Heart right ventricle (tissue), 16 donors: ENCODE data around the gene BHLHE40. TPM values are rescaled to one million over a fixed set of nuclear protein-coding genes. Genes with fewer than 3 reads are reported as not detected.

Experiments used
- ATAC-seq, 8 donors: fragments of 200-7000 bp; cut with Tn5 transposase; one replicate each; pipeline ENCODE4 v1.9.1; 2020; ENCODE audit warnings: mild to moderate bottlenecking in 8 of 8, moderate library complexity in 8 of 8, moderate number of reproducible peaks in 1 of 8
- DNase-seq, 2 donors: peaks; one replicate each; pipeline ENCODE4 v3.0.0-alpha.2; 2020
- H3K27ac ChIP-seq, 10 donors: fragments of 200-600 bp; sonication (generic) in 2 of 10; one replicate each; pipeline versions ENCODE4 v1.5.0 to v1.8.0; 2020 to 2022; ENCODE audit warnings: mild to moderate bottlenecking in 3 of 10
- H3K27me3 ChIP-seq, 7 donors: fragments of 200-600 bp; one replicate each; pipeline ENCODE4 v1.8.0; 2021 to 2022; ENCODE audit warnings: mild to moderate bottlenecking in 2 of 7
- H3K36me3 ChIP-seq, 9 donors: fragments of 200-600 bp; sonication (generic) in 1 of 9; one replicate each; pipeline versions ENCODE4 v1.5.0 to v1.8.0; 2020 to 2022; ENCODE audit warnings: mild to moderate bottlenecking in 2 of 9
- H3K4me1 ChIP-seq, 9 donors: fragments of 200-600 bp; sonication (generic) in 1 of 9; one replicate each; pipeline versions ENCODE4 v1.5.0 to v1.8.0; 2020 to 2022; ENCODE audit warnings: mild to moderate bottlenecking in 4 of 9
- H3K4me3 ChIP-seq, 10 donors: fragments of 200-600 bp; sonication (generic) in 2 of 10; one replicate each; pipeline versions ENCODE4 v1.5.0 to v1.8.0; 2020 to 2022; ENCODE audit warnings: mild to moderate bottlenecking in 7 of 10, moderate library complexity in 2 of 10
- H3K9me3 ChIP-seq, 11 donors: fragments of 200-600 bp in 10 of 11; sonication (generic) in 2 of 11; one replicate each; pipeline versions ENCODE4 v1.5.0 to v1.8.0; 2013 to 2022; ENCODE audit warnings: mild to moderate bottlenecking in 2 of 11, control low read depth in 1 of 11, moderate library complexity in 1 of 11
- WGBS, 2 donors: extraction: QIAGEN DNeasy Blood & Tissue Kit; methylation state at CpG; one replicate each; pipeline ENCODE4 v1.1.7; 2013; ENCODE audit warnings: inconsistent platforms in 1 of 2; 5-methylcytosine and 5-hydroxymethylcytosine counted together
- intact Hi-C, 10 donors: fragments of 100-400 bp; cut with DNase I; formaldehyde crosslinking; loops; one replicate each; pipeline versions ENCODE4 v1.11.1 to v1.14.2; 2022
- polyA plus RNA-seq, 2 donors: library from polyadenylated mRNA; stranded (reverse); fragments of 200-250 nt; gene quantifications; one replicate each; pipeline ENCODE4 v1.2.3, GENCODE V29; 2013
- total RNA-seq, 10 donors: library from RNA; stranded (reverse); fragmentation: NEBNext Ultra II Directional in 3 of 10; extraction: Animal tissue kit (Norgen Biotek cat#: 25700) in 3 of 10; gene quantifications; one replicate each; pipeline versions ENCODE4 v1.2.1 to v1.2.4, GENCODE V29; 2021 to 2023
- TF ChIP-seq, protein P1 (sequence below), 9 donors: fragments of 200-600 bp; sonication (generic) in 2 of 9; IDR thresholded peaks; one replicate each; pipeline versions ENCODE4 v1.5.0 to v1.8.0; 2021 to 2022; ENCODE audit warnings: antibody characterized with exemption in 9 of 9, mild to moderate bottlenecking in 5 of 9, moderate library complexity in 1 of 9
- donor health status: Arrhythmogenic right ventricular cardiomyopathy.
- donor health status: ischemic (EF 13 %, LVEDD 7.1; RV severe dilation, severe dysfunction).
- donor health status: healthy with polysubstance abuse.
- donor health status: DM: no; HTN: yes; CAD: no.
- donor health status: DM: no; HTN: no; CAD: no.
- donor health status: ischemic (EF 25% LVEDD 6.9; RV normal size, moderate dysfunction).
- donor health status: ischemic (EF 25% LVEDD 5.7; RV mildly dilated, moderate dysfunction).
- donor health status: healthy.
- donor health status: DM: yes; HTN: yes; CAD: no.
- donor health status: Ischemic cardiomyopathy.
- donor health status: ischemic (EF 35%, LVEDD 5.7; RV mildly dilated, moderate dysfunction).
- donor health status: nonischemic (EF 11% LVEDD 7.7; RV severe dilation, severe dysfunction).
- donor health status: DM: yes; HTN: yes; CAD: no.
- donor health status: PGD.
- donor health status: ischemic (EF 29% LVEDD 5.4; RV normal size, mild dysfunction).
- donor health status: nonischemic (EF 23%, LVEDD 6.1; RV moderate dilation, normal function).

The BHLHE40 gene
- total and polyA plus RNA-seq, 12 donors, result 10.0 to 209 (median 49.7) TPM

DNA sequence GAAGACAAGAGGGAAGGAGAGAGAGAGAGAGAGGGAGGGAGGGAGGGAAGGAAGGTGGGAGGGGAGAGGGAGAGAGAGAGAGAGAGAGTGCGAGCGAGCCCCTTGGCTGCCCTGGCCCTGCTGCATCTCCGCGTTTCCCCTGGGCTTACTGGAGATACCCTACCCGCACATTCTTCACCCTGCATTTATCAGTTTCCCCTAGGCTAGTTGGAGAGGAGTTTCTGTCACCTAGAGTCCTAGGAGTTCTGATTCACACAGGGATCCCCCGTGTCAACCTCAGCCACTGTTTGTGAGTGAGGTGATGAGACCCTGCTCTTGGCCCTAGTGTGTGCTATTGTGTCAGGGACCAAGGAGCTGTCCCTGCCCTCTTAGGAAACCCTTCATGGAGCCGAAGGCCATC, 18.7 kb downstream of the BHLHE40 start:
- peaks cover 0 to 38% (median 10%) of the 10 kb centered on the region in 9 donors for H3K4me1 ChIP-seq
- no peak for ATAC-seq
- no peaks in the 10 kb centered on the region for H3K36me3 ChIP-seq
- TF ChIP-seq, protein P1, sequence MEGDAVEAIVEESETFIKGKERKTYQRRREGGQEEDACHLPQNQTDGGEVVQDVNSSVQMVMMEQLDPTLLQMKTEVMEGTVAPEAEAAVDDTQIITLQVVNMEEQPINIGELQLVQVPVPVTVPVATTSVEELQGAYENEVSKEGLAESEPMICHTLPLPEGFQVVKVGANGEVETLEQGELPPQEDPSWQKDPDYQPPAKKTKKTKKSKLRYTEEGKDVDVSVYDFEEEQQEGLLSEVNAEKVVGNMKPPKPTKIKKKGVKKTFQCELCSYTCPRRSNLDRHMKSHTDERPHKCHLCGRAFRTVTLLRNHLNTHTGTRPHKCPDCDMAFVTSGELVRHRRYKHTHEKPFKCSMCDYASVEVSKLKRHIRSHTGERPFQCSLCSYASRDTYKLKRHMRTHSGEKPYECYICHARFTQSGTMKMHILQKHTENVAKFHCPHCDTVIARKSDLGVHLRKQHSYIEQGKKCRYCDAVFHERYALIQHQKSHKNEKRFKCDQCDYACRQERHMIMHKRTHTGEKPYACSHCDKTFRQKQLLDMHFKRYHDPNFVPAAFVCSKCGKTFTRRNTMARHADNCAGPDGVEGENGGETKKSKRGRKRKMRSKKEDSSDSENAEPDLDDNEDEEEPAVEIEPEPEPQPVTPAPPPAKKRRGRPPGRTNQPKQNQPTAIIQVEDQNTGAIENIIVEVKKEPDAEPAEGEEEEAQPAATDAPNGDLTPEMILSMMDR (IDR thresholded peaks at IDR 0.05), result no peak
- H3K27me3 ChIP-seq, result no peaks in the 10 kb centered on the region
- no peak overlapping the region for H3K4me3 ChIP-seq
- no peak overlapping the region for H3K27ac ChIP-seq
- intact Hi-C loops, result no loop called here
- H3K9me3 ChIP-seq, result no peaks in the 10 kb centered on the region
- 77% methylated on average over 7 of the region's 7 CpGs for WGBS, 2 donors
- DNase-seq, result no peak

DNA sequence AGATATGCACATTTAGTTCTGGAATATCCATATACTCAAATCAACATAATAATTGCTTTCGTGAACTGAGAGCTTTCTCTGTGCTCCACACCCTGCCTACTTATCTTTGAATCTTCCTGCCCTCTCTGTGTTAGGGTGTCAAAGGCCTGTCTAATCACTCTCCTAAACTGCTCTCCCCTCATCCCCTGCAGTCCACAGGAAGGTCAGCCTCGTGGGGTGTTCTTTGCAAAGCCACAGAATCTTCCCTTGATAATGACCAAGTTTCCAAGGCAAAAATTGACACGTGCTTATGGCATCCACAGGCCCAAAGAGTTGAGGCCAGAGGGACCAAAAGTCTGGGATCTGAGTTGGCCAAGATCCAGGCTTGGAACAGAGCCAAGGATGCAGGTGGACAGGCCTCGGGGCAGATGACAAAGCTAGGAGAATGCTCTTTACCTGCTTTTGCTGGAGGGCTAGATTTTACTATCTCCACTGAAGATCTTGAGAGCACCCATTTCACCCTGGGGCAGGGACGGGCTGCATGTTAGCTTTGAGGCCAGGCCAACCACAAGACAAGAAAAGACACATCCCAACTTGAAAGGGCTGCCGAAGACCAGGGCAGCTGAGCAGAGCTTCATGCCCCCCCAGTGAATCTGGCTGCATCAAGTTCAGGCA, 20.4 kb downstream of the BHLHE40 start:
- Histone ChIP-seq H3K4me1 (peaks cover 0 to 23% (median 9%) of the 10 kb centered on the region in 9 donors), H3K27me3 (no peaks in the 10 kb centered on the region), H3K9me3 (no peaks in the 10 kb centered on the region), H3K36me3 (no peaks in the 10 kb centered on the region), H3K27ac (no peak overlapping the region), H3K4me3 (no peak overlapping the region)
- intact Hi-C loops, result no loop called here
- DNase-seq (no peak), ATAC-seq (no peak)
- 66 to 72% methylated on average over 6 of the region's 6 CpGs for WGBS, 2 donors
- TF ChIP-seq, protein P1 (IDR thresholded peaks at IDR 0.05), result no peak

DNA sequence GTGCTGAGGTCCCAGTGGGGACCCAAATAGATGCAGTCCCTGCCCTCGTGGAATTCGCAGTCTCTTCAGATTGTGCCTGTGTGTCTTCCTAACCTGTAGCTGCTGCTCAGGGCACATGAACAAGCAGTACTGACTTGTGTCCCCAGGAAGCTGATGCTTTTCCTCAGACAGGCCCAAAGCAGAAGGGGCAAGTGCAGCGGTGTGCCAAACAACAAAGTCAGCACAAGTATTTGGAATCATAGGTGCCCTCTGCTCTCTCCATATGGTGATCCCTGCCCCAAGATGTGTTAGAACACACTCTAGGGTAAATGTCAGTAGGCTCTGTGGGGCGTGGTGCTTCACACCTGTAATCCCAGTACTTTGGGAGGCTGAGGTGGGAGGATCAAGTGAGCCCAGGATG, 21.9 kb downstream of the BHLHE40 start:
- intact Hi-C loops, result no loop called here
- no peak overlapping the region for H3K4me3 ChIP-seq
- TF ChIP-seq, protein P1 (IDR thresholded peaks at IDR 0.05), result no peak
- no peaks in the 10 kb centered on the region for H3K36me3 ChIP-seq
- no peak for DNase-seq
- no peak for ATAC-seq
- H3K9me3 ChIP-seq, result no peaks in the 10 kb centered on the region
- whole genome bisulfite sequencing, 2 donors, result 98% methylated on average over 4 of the region's 4 CpGs
- no peaks in the 10 kb centered on the region for H3K27me3 ChIP-seq
- peaks cover 0 to 9% (median 0%) of the 10 kb centered on the region in 9 donors for H3K4me1 ChIP-seq
- no peak overlapping the region for H3K27ac ChIP-seq

DNA sequence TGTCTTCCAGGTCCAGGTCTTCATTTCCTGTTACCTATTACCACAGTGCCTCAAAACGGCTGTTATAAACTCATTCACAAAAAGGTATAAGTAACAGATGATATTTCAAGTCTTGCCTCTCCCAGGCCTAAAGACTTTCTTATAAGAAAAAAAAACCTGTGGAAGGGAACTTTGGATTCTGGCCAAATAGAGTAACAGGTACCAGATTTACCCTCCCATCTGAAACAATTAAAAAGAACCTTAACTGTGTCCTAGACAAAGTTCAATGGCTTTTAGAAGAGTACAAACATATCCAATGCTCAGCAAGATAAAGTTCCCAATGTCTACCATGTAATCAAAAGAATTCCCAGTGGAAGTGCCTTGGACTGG, 22.6 kb downstream of the BHLHE40 start:
- TF ChIP-seq, protein P1 (IDR thresholded peaks at IDR 0.05), result no peak
- WGBS, 2 donors, result 90 to 92% methylated on average over 1 of the region's 1 CpG

More for the DNA sequence above, 22.6 kb downstream of the BHLHE40 start:
- Histone ChIP-seq H3K27ac (no peak overlapping the region), H3K36me3 (no peaks in the 10 kb centered on the region), H3K27me3 (no peaks in the 10 kb centered on the region), H3K9me3 (no peaks in the 10 kb centered on the region), H3K4me3 (no peak overlapping the region), H3K4me1 (peaks cover 0 to 9% (median 0%) of the 10 kb centered on the region in 9 donors)
- ATAC-seq (no peak), DNase-seq (no peak)
- intact Hi-C loops, result no loop called here
